Tibial nerve (tissue), 4 donors: ENCODE data around the gene LCT. TPM values are rescaled to one million over a fixed set of nuclear protein-coding genes. Genes with fewer than 3 reads are reported as not detected.

Experiments
- DNase-seq, 2 donors: peaks; one replicate each; pipeline ENCODE4 v3.0.0-alpha.2; 2019; ENCODE audit warnings: low spot score in 2 of 2
- H3K27ac ChIP-seq, 4 donors: fragments of 200-600 bp; sonication (generic) in 3 of 4; one replicate each; pipeline ENCODE4 v1.5.1; 2017 to 2019; ENCODE audit warnings: mild to moderate bottlenecking in 1 of 4
- H3K27me3 ChIP-seq, 2 donors: fragments of 200-600 bp; sonication (generic) in 1 of 2; one replicate each; pipeline versions ENCODE4 v1.5.1 to v1.6.0; 2017 to 2019
- H3K36me3 ChIP-seq, 3 donors: fragments of 200-600 bp; sonication (generic); one replicate each; pipeline ENCODE4 v1.5.1; 2018 to 2019
- H3K4me1 ChIP-seq, 4 donors: fragments of 200-600 bp; sonication (generic) in 3 of 4; one replicate each; pipeline ENCODE4 v1.5.1; 2017 to 2019
- H3K4me3 ChIP-seq, 4 donors: fragments of 200-600 bp; sonication (generic) in 3 of 4; one replicate each; pipeline ENCODE4 v1.5.1; 2017 to 2019; ENCODE audit warnings: mild to moderate bottlenecking in 1 of 4, moderate library complexity in 1 of 4
- H3K9me3 ChIP-seq, 4 donors: fragments of 200-600 bp; sonication (generic) in 3 of 4; one replicate each; pipeline ENCODE4 v1.5.1; 2017 to 2019
- CTCF ChIP-seq, 5 experiments: fragments of 200-600 bp in 3 of 5; fragments of 450-650 bp in 2 of 5; sonication (generic) in 3 of 5; IDR thresholded peaks; one replicate each; pipeline ENCODE4 v1.5.1; 2016 to 2019; ENCODE audit warnings: antibody characterized with exemption in 5 of 5, mild to moderate bottlenecking in 3 of 5, moderate library complexity in 2 of 5
- EP300 ChIP-seq, 2 donors: sonication (generic); formaldehyde crosslinking; IDR thresholded peaks; one replicate each; pipeline ENCODE4 v1.6.1; 2017; ENCODE audit warnings: antibody characterized with exemption in 2 of 2, mild to moderate bottlenecking in 1 of 2
- POLR2A ChIP-seq, 2 donors: fragments of 450-650 bp; IDR thresholded peaks; one replicate each; pipeline ENCODE4 v1.6.1; 2017; ENCODE audit warnings: antibody characterized with exemption in 2 of 2, mild to moderate bottlenecking in 2 of 2, moderate library complexity in 2 of 2
- WGBS, 2 donors: methylation state at CpG; one replicate each; pipeline ENCODE4 v1.1.5; 2018; 5-methylcytosine and 5-hydroxymethylcytosine counted together
- total RNA-seq, 4 donors: library from RNA; depleted of rRNA; stranded (reverse); fragments of >200 nt; gene quantifications; one replicate each; pipeline ENCODE4 v1.1.0, GENCODE V29; 2016

LCT gene
- total RNA-seq, 4 donors from 2014 or later = under 0.01 TPM; not detected in 3

- Histone ChIP-seq H3K27ac (no peak overlapping the region), H3K9me3 (no peaks in the 10 kb centered on the region), H3K4me3 (no peak overlapping the region), H3K4me1 (no peaks in the 10 kb centered on the region), H3K36me3 (peaks cover 3 to 95% (median 4%) of the 10 kb centered on the region in 3 donors), H3K27me3 (no peaks in the 10 kb centered on the region)
- TF ChIP-seq EP300 (IDR thresholded peaks at IDR 0.05) (no peak), CTCF (IDR thresholded peaks at IDR 0.05) (no peak), POLR2A (IDR thresholded peaks at IDR 0.05) (no peak)
- DNase-seq = no peak
Measured at GRCh38 chr2:135853401-135853800, 16.4 kb upstream of the LCT start.

DNA sequence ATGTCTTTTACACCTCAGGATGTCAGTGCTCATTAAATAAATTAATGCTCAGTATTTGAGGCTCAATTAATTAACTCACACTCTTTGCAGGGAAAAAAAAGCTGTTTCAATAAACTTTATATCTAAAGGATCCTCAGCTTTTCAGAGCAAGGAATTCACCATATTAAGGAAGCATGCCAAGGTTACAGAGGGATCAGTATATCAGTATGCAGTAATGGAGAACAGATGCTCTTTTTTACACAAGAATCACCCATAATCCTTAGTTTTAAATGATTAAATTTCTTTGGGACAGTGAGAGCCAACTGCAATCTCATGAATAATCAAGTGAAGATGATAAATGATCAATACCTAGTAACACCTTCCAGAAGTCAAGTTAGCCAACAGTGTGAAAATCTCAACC is 14.9 kb upstream of the LCT start:
- Histone ChIP-seq H3K4me3 (no peak overlapping the region), H3K36me3 (peaks cover 3 to 95% (median 10%) of the 10 kb centered on the region in 3 donors), H3K4me1 (no peaks in the 10 kb centered on the region), H3K27ac (no peak overlapping the region), H3K27me3 (no peaks in the 10 kb centered on the region), H3K9me3 (no peaks in the 10 kb centered on the region)
- DNase-seq = no peak
- TF ChIP-seq POLR2A (IDR thresholded peaks at IDR 0.05) (no peak), EP300 (IDR thresholded peaks at IDR 0.05) (no peak), CTCF (IDR thresholded peaks at IDR 0.05) (no peak)

- 85 to 88% methylated on average over 17 of the region's 17 CpGs for WGBS, 2 donors
Measured at GRCh38 chr2:135850892-135851668, 14.1 kb upstream of the LCT start.

DNA sequence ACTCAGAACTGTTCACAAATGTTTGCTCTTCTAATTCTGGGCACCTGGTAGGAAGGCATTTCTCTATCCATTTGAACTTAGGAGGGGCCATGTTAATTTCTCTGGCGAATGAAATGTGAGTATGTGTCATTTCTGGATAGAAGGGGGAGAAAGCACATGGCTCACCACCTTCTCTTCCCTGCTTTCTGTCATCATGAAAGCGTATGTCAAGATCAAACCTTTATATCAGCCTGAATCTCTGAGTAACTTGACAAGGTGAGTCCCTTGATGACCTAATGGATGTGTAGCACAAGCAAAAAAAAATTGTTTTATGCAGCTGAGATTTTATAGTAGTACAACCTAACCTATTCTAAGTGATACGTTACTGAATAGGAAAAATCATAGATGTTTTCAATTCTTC is 12.1 kb upstream of the LCT start:
- 95 to 96% methylated on average over 3 of the region's 3 CpGs for WGBS, 2 donors
- TF ChIP-seq CTCF (IDR thresholded peaks at IDR 0.05) (no peak), POLR2A (IDR thresholded peaks at IDR 0.05) (no peak), EP300 (IDR thresholded peaks at IDR 0.05) (no peak)
- DNase-seq = no peak
- Histone ChIP-seq H3K27me3 (no peaks in the 10 kb centered on the region), H3K4me3 (no peak overlapping the region), H3K36me3 (peaks cover 0 to 97% (median 7%) of the 10 kb centered on the region in 3 donors), H3K27ac (no peak overlapping the region), H3K4me1 (no peaks in the 10 kb centered on the region), H3K9me3 (no peaks in the 10 kb centered on the region)

More at GRCh38 chr2:135850892-135851668, 14.1 kb upstream of the LCT start:
- TF ChIP-seq EP300 (IDR thresholded peaks at IDR 0.05) (no peak), POLR2A (IDR thresholded peaks at IDR 0.05) (no peak), CTCF (IDR thresholded peaks at IDR 0.05) (no peak)
- no peaks in the 10 kb centered on the region for H3K4me1 ChIP-seq
- no peaks in the 10 kb centered on the region for H3K9me3 ChIP-seq
- peaks cover 3 to 95% (median 11%) of the 10 kb centered on the region in 3 donors for H3K36me3 ChIP-seq
- no peak overlapping the region for H3K27ac ChIP-seq
- DNase-seq = no peak
- H3K27me3 ChIP-seq = no peaks in the 10 kb centered on the region
- no peak overlapping the region for H3K4me3 ChIP-seq

- WGBS, 2 donors = 95 to 97% methylated on average over 5 of the region's 5 CpGs
- Histone ChIP-seq H3K27ac (no peak overlapping the region), H3K36me3 (peaks cover 0 to 91% (median 7%) of the 10 kb centered on the region in 3 donors), H3K9me3 (no peaks in the 10 kb centered on the region), H3K27me3 (no peaks in the 10 kb centered on the region), H3K4me1 (peaks cover 0 to 2% (median under 1%) of the 10 kb centered on the region in 4 donors), H3K4me3 (no peak overlapping the region)
- TF ChIP-seq EP300 (IDR thresholded peaks at IDR 0.05) = no peak
- TF ChIP-seq CTCF (IDR thresholded peaks at IDR 0.05) = no peak
- TF ChIP-seq POLR2A (IDR thresholded peaks at IDR 0.05) = no peak
- DNase-seq = no peak
Measured at GRCh38 chr2:135845997-135846396, 9.0 kb upstream of the LCT start.
